ENCODE results near the gene NOP53. TPM values are rescaled to one million over a fixed set of nuclear protein-coding genes. Genes with fewer than 3 reads are reported as not detected.

NOP53 gene
- total and polyA plus RNA-seq, 2 of the 13 experiments (the other 11 are each of a cell fraction or from before 2014, with no cell fraction given): 53.9 to 141 TPM

- TF ChIP-seq YEATS2 (CRISPR knock-in tag; IDR thresholded peaks at IDR 0.05; ENCODE audit: borderline replicate concordance) (no peak; the same call in 1 of the 2 replicates), DR1 (CRISPR knock-in tag; IDR thresholded peaks at IDR 0.05) (peak; percentile 68; the same call in 1 of the 2 replicates), SMAD9 (CRISPR knock-in tag; IDR thresholded peaks at IDR 0.05) (peak; percentile 37; the same call in 1 of the 2 replicates), SRSF9 (IDR thresholded peaks at IDR 0.05; ENCODE audit: borderline replicate concordance, insufficient read depth, low read depth, low read length, poor library complexity, severe bottlenecking) (no peak), TFE3 (CRISPR knock-in tag; IDR thresholded peaks at IDR 0.05) (peak; percentile 20; the same call in 1 of the 2 replicates), DMTF1 (CRISPR knock-in tag; IDR thresholded peaks at IDR 0.05) (no peak), ATF7 (IDR thresholded peaks at IDR 0.05) (peak; percentile 90), ATF7 (CRISPR knock-in tag; IDR thresholded peaks at IDR 0.05) (no peak), PREB (CRISPR knock-in tag; IDR thresholded peaks at IDR 0.05) (no peak), PPARG (CRISPR knock-in tag; conservative IDR thresholded peaks at IDR 0.05) (no peak), ZSCAN25 (CRISPR knock-in tag; IDR thresholded peaks at IDR 0.05) (no peak; the same call in 1 of the 2 replicates), HMGXB3 (CRISPR knock-in tag; IDR thresholded peaks at IDR 0.05; ENCODE audit: borderline replicate concordance) (0 out of 2 replicates have a peak, but pooled peaks have one; percentile 35), KAT7 (CRISPR knock-in tag; IDR thresholded peaks at IDR 0.05; ENCODE audit: borderline replicate concordance) (peak; percentile 42; the same call in 1 of the 2 replicates), SOX5 (CRISPR knock-in tag; IDR thresholded peaks at IDR 0.05; ENCODE audit: borderline replicate concordance) (peak; percentile 11; the same call in 1 of the 2 replicates), ZNF343 (CRISPR knock-in tag; IDR thresholded peaks at IDR 0.05) (no peak), ZKSCAN8 (CRISPR knock-in tag; IDR thresholded peaks at IDR 0.05; ENCODE audit: borderline replicate concordance) (no peak), E2F5 (CRISPR knock-in tag; conservative IDR thresholded peaks at IDR 0.05) (no peak; the same call in 1 of the 2 replicates), ZNF383 (CRISPR knock-in tag; IDR thresholded peaks at IDR 0.05; ENCODE audit: borderline replicate concordance) (no peak)
These were observed 33.0 kb downstream of the NOP53 start, which contains the start of gene SELENOW (continued) for GRCh38 chr19:47778049-47778953.
